ENCODE measurements around the gene AANAT. TPM values are rescaled to one million over a fixed set of nuclear protein-coding genes. Genes with fewer than 3 reads are reported as not detected.
A peak's percentile ranks its signal among the peaks of the same experiment; 100 is the strongest.

AANAT gene
- total RNA-seq, 1 experiment from 2014 or later, result not detected

- peaks cover 17 to 36% of the 10 kb centered on the region in 2 experiments for H3K4me1 ChIP-seq (ENCODE audit: control insufficient read depth in 1 of 2, insufficient read depth in 2 of 2, low read length in 2 of 2)
- intact Hi-C loops (cut with micrococcal nuclease), result no loop called here
- no peaks in the 10 kb centered on the region for H3K27me3 ChIP-seq (ENCODE audit: insufficient read depth, low read length)
- no peak overlapping the region for H3K27ac ChIP-seq (ENCODE audit: low read depth, low read length)
- ATAC-seq (no peak), DNase-seq (ENCODE audit: low read depth, low spot score) (no peak)
- peaks cover 46% of the 10 kb centered on the region for H3K79me2 ChIP-seq (ENCODE audit: insufficient read depth, low read length)
- TF ChIP-seq ELF1 (IDR thresholded peaks at IDR 0.05; ENCODE audit: borderline replicate concordance, low read depth) (no peak), SIN3A (IDR thresholded peaks at IDR 0.05; ENCODE audit: low read depth) (no peak), POLR2A (IDR thresholded peaks at IDR 0.05; ENCODE audit: borderline replicate concordance, extremely low read depth, insufficient read depth, insufficient read length) (no peak), EZH2 (IDR thresholded peaks at IDR 0.05) (no peak), EZH2phosphoT487 (IDR thresholded peaks at IDR 0.05; ENCODE audit: borderline replicate concordance) (no peak), RAD21 (IDR thresholded peaks at IDR 0.05; ENCODE audit: low read depth) (no peak), FOSL1 (IDR thresholded peaks at IDR 0.05; ENCODE audit: low read depth) (no peak), CEBPB (IDR thresholded peaks at IDR 0.05; ENCODE audit: low read depth) (no peak), ZBTB33 (IDR thresholded peaks at IDR 0.05; ENCODE audit: extremely low read depth, insufficient replicate concordance, low read length) (no peak), JUND (IDR thresholded peaks at IDR 0.05) (no peak), CBX3 (IDR thresholded peaks at IDR 0.05; ENCODE audit: low read depth) (no peak)
- H3K9me2 ChIP-seq (ENCODE audit: insufficient read depth), result no peaks in the 10 kb centered on the region
- ChIA-PET POLR2A (interaction anchor here (0.6 to 1.1 kb wide), 4 partner anchors 14 to 279 kb away, joined by 3 read pairs; partner anchors contain the start of gene AANAT), RAD21 (ENCODE audit: low non-redundant PET in 1 of 2, low total read pairs in 2 of 2, uncharacterized antibody in 2 of 2, unreplicated experiment in 2 of 2) (no interaction called here), CTCF (interaction anchor here (0.9 to 1.1 kb wide), 2 partner anchors 47 to 55 kb away, joined by 3 read pairs; no protein-coding TSS in a partner anchor)
- peaks cover 0 to 6% of the 10 kb centered on the region in 2 experiments; a peak in 1 of 4 replicates for H3K36me3 ChIP-seq (ENCODE audit: control insufficient read depth in 1 of 2, insufficient read depth in 2 of 2, low read length in 2 of 2)
- H2AFZ ChIP-seq (ENCODE audit: low read depth, low read length, poor library complexity, severe bottlenecking), result no peak overlapping the region
- H3K4me3 ChIP-seq (replicated peaks in 1 of 2; ENCODE audit: low read depth in 1 of 2, low read length in 2 of 2), result peak overlapping the region in 1 of 2 experiments; percentile 96; a peak in 1 of 4 replicates
- H3K4me2 ChIP-seq (ENCODE audit: low read length), result no peak overlapping the region
- no TSS peak for BruUV-seq (replicated peaks)
- H3K9ac ChIP-seq (ENCODE audit: low read length), result no peak overlapping the region
- H4K20me1 ChIP-seq (ENCODE audit: insufficient read depth), result peaks cover 23% of the 10 kb centered on the region; the same call in 1 of the 2 replicates
- no peaks in the 10 kb centered on the region for H3K9me3 ChIP-seq (ENCODE audit: control insufficient read depth in 1 of 2, insufficient read depth in 1 of 2, low read depth in 1 of 2, low read length in 2 of 2)
Measured at GRCh38 chr17:76453431-76453743, 14.0 kb upstream of the AANAT start.
